ENCODE measurements around the gene SIPA1L3. TPM values are rescaled to one million over a fixed set of nuclear protein-coding genes. Genes with fewer than 3 reads are reported as not detected.

SIPA1L3 gene
- total RNA-seq, 1 donor from 2014 or later, result 27.1 TPM

DNA sequence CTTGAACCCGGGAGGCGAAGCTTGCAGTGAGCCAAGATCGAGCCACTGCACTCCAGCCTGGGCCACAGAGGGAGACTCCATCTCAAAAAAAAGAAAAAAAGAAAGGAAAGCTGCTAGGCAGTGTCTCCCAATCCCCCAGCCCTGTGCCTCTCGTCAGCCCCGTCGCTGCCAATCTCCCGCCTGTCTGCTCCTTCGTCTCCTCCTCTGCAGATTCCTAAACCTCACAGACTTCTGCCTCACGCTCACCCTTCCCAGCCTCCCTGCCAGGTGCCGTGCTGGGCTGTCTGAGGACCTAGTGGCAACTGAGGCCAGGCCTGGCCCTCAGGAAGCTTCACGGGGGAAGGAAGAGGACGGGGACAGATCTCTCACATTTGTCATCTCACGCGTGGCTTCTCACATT lies 295.5 kb downstream of the SIPA1L3 start:
- Histone ChIP-seq H3K27me3 (no peaks in the 10 kb centered on the region), H3K36me3 (peaks cover 30 to 73% of the 10 kb centered on the region in 2 donors), H3K4me1 (no peaks in the 10 kb centered on the region), H3K27ac (no peak overlapping the region), H3K9me3 (no peaks in the 10 kb centered on the region), H3K4me3 (no peak overlapping the region)
- intact Hi-C loops (cut with DNase I), result no loop called here
- DNase-seq (ENCODE audit: low spot score in 2 of 2), result no peak
- TF ChIP-seq, protein P1, sequence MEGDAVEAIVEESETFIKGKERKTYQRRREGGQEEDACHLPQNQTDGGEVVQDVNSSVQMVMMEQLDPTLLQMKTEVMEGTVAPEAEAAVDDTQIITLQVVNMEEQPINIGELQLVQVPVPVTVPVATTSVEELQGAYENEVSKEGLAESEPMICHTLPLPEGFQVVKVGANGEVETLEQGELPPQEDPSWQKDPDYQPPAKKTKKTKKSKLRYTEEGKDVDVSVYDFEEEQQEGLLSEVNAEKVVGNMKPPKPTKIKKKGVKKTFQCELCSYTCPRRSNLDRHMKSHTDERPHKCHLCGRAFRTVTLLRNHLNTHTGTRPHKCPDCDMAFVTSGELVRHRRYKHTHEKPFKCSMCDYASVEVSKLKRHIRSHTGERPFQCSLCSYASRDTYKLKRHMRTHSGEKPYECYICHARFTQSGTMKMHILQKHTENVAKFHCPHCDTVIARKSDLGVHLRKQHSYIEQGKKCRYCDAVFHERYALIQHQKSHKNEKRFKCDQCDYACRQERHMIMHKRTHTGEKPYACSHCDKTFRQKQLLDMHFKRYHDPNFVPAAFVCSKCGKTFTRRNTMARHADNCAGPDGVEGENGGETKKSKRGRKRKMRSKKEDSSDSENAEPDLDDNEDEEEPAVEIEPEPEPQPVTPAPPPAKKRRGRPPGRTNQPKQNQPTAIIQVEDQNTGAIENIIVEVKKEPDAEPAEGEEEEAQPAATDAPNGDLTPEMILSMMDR (IDR thresholded peaks at IDR 0.05), result no peak

DNA sequence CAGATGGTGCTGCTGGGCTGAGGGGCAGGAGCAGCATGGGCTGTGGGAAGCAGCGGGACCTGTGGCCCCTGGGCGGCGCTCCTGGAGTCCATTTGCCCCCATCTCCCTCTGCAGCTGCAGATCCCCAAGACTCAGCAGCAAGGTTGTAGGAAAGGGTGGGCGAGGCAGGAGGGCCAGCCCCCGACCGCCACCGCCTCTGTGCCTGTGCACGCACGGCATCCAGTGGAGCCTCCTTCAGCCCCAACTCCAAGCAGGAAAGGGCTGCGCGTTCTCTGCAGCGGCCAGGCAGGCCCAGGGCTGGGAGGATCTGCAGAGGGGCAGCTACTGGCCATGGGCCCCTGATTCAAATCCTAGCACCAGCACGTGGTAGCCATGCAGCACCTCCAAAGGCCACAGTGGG lies 296.2 kb downstream of the SIPA1L3 start:
- H3K27me3 ChIP-seq, result no peaks in the 10 kb centered on the region
- H3K4me1 ChIP-seq, result no peaks in the 10 kb centered on the region
- TF ChIP-seq, protein P1 (IDR thresholded peaks at IDR 0.05), result no peak
- H3K9me3 ChIP-seq, result no peaks in the 10 kb centered on the region
- peaks cover 28 to 70% of the 10 kb centered on the region in 2 donors for H3K36me3 ChIP-seq
- intact Hi-C loops (cut with DNase I), result no loop called here
- no peak for DNase-seq (ENCODE audit: low spot score in 2 of 2)
- no peak overlapping the region for H3K27ac ChIP-seq
- no peak overlapping the region for H3K4me3 ChIP-seq

DNA sequence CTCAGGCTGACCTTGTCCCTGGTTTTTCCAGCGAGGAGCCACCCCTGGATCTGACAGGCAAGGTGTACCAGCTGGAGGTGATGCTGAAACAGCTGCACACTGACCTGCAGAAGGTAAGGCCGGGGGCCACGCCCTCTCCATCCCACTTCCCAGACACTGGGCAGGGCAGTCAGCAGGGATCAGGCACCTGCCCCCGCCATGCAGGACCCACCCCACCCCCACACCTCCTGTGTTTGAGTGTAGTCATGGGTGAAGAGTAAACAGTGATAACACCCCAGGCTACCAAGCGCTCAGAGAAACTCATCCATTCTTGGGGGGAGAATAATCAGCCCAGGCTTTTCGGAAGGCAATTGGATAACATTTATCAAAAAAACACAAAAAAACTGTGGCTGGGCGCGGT lies 297.1 kb downstream of the SIPA1L3 start:
- H3K4me3 ChIP-seq, result no peak overlapping the region
- H3K27me3 ChIP-seq, result no peaks in the 10 kb centered on the region
- TF ChIP-seq, protein P1 (IDR thresholded peaks at IDR 0.05), result no peak
- no peaks in the 10 kb centered on the region for H3K9me3 ChIP-seq
- H3K27ac ChIP-seq, result no peak overlapping the region
- no peak for DNase-seq (ENCODE audit: low spot score in 2 of 2)
- intact Hi-C loops (cut with DNase I), result no loop called here
- H3K36me3 ChIP-seq, result peaks cover 27 to 61% of the 10 kb centered on the region in 2 donors
- peaks cover 1 to 2% of the 10 kb centered on the region in 2 donors for H3K4me1 ChIP-seq

DNA sequence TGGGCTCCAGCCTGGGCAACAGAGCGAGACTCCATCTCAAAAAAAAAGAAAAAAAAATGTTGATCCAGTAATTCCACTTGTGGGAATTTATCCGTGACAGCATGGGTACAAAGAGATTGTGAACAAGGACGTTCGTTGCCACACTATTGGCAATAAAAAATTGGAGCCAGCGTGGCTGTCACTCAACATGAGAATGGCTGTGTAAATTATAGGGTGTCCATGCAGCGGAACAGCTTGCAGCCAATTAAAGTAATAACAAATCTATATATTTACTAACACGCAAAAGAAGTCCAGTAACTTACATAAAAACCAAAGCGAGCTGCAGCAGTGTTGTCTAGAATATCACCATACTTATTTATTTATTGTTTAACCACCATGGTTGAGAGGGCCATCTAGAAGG lies 297.7 kb downstream of the SIPA1L3 start:
- H3K27me3 ChIP-seq, result no peaks in the 10 kb centered on the region
- no peak for DNase-seq (ENCODE audit: low spot score in 2 of 2)
- peaks cover 4 to 8% of the 10 kb centered on the region in 2 donors for H3K4me1 ChIP-seq
- H3K4me3 ChIP-seq, result no peak overlapping the region
- intact Hi-C loops (cut with DNase I), result no loop called here
- TF ChIP-seq, protein P1 (IDR thresholded peaks at IDR 0.05), result no peak
- no peak overlapping the region for H3K27ac ChIP-seq
- no peaks in the 10 kb centered on the region for H3K9me3 ChIP-seq
- peaks cover 27 to 61% of the 10 kb centered on the region in 2 donors for H3K36me3 ChIP-seq

DNA sequence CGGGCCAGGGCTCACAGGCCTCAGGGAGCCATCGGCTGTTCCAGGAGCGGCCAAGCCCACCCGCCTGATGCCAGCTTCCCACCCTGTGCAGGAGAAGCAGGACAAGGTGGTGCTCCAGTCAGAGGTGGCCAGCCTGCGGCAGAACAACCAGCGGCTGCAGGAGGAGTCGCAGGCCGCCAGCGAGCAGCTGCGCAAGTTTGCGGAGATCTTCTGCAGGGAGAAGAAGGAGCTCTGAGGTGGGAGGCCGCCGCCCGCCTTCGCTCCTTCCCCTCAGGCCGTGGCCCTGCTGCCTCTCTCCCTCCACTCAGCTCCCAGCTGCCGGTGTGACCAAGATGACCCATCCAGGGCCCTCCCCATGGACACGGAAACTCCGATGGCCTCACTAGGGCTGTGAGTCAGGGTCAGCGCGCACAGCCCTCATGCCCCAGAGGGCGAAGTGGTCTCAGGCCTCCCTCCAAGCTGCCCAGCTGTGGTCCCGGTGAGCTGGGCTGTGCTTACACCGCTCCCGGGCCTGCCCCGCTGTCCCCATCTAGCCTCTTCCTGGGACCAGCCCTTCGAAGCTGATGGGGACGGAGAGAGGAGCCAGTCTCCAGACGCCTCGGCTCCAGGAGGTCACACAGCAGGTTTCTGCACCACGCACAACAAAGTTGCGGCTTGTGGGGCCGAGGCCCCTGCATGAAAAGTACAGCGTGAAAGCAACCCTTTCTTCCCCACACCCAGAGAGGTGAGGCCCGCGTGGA lies 299.2 kb downstream of the SIPA1L3 start:
- intact Hi-C loops (cut with DNase I), result no loop called here
- H3K4me3 ChIP-seq, result no peak overlapping the region
- H3K36me3 ChIP-seq, result peaks cover 27 to 52% of the 10 kb centered on the region in 2 donors
- H3K9me3 ChIP-seq, result no peaks in the 10 kb centered on the region
- peaks cover 10 to 20% of the 10 kb centered on the region in 2 donors for H3K4me1 ChIP-seq
- TF ChIP-seq, protein P1 (IDR thresholded peaks at IDR 0.05), result no peak
- no peak for DNase-seq (ENCODE audit: low spot score in 2 of 2)
- H3K27me3 ChIP-seq, result no peaks in the 10 kb centered on the region
- H3K27ac ChIP-seq, result no peak overlapping the region
